ENCODE measurements around the gene FZD10. TPM values are rescaled to one million over a fixed set of nuclear protein-coding genes. Genes with fewer than 3 reads are reported as not detected.

Gene FZD10
- total RNA-seq, 3 donors from 2014 or later (not counting 1 experiment from before 2014, with no cell fraction given): not detected

GRCh38 chr12:130122356-130122755 is 39.9 kb upstream of the FZD10 start:
- H3K4me3 ChIP-seq (ENCODE audit: low read length): no peak overlapping the region
- Mint-ChIP-seq H3K4me3 (no peak overlapping the region), H3K27ac (no peak overlapping the region), H3K27me3 (ENCODE audit: low read depth in 2 of 2) (peaks cover 6 to 11% of the 10 kb centered on the region in 2 donors), H3K4me1 (no peaks in the 10 kb centered on the region), H3K9me3 (no peaks in the 10 kb centered on the region), H3K36me3 (no peaks in the 10 kb centered on the region)
- TF ChIP-seq CTCF (IDR thresholded peaks at IDR 0.05): no peak
- WGBS (ENCODE audit: insufficient coverage): 50% methylated on average over 4 of the region's 4 CpGs
- DNase-seq (no peak), ATAC-seq (no peak)
- H3K27me3 ChIP-seq (ENCODE audit: control insufficient read depth, insufficient read depth, low read length): no peaks in the 10 kb centered on the region
- no peaks in the 10 kb centered on the region for H3K4me1 ChIP-seq (ENCODE audit: control insufficient read depth, insufficient read depth, low read length)
- intact Hi-C loops (cut with micrococcal nuclease): no loop called here
- no peak overlapping the region for H3K27ac ChIP-seq (ENCODE audit: low read length)
- no peaks in the 10 kb centered on the region for H3K9me3 ChIP-seq (ENCODE audit: control insufficient read depth, insufficient read depth, low read length)
- no peaks in the 10 kb centered on the region for H3K36me3 ChIP-seq (ENCODE audit: control insufficient read depth, insufficient read depth, low read length)

- H3K36me3 Mint-ChIP-seq: no peaks in the 10 kb centered on the region
- Histone ChIP-seq H3K27ac (ENCODE audit: low read length) (no peak overlapping the region), H3K36me3 (ENCODE audit: control insufficient read depth, insufficient read depth, low read length) (no peaks in the 10 kb centered on the region), H3K27me3 (ENCODE audit: control insufficient read depth, insufficient read depth, low read length) (no peaks in the 10 kb centered on the region), H3K4me3 (ENCODE audit: low read length) (no peak overlapping the region), H3K9me3 (ENCODE audit: control insufficient read depth, insufficient read depth, low read length) (peaks cover under 1% of the 10 kb centered on the region), H3K4me1 (ENCODE audit: control insufficient read depth, insufficient read depth, low read length) (no peaks in the 10 kb centered on the region)
- no peak for DNase-seq
- H3K4me3 Mint-ChIP-seq: no peak overlapping the region
- H3K4me1 Mint-ChIP-seq: no peaks in the 10 kb centered on the region
- H3K9me3 Mint-ChIP-seq: no peaks in the 10 kb centered on the region
- H3K27ac Mint-ChIP-seq: no peak overlapping the region
- no peak for ATAC-seq
- intact Hi-C loops (cut with micrococcal nuclease): no loop called here
- peaks cover 6 to 11% of the 10 kb centered on the region in 2 donors for H3K27me3 Mint-ChIP-seq (ENCODE audit: low read depth in 2 of 2)
- WGBS (ENCODE audit: insufficient coverage): 88% methylated on average over 4 of the region's 4 CpGs
- TF ChIP-seq CTCF (IDR thresholded peaks at IDR 0.05): no peak
Observed at GRCh38 chr12:130124106-130124505, 38.2 kb upstream of the FZD10 start.

- Mint-ChIP-seq H3K27me3 (ENCODE audit: low read depth in 2 of 2) (peaks cover 6 to 11% of the 10 kb centered on the region in 2 donors), H3K4me1 (no peaks in the 10 kb centered on the region), H3K27ac (no peak overlapping the region), H3K9me3 (no peaks in the 10 kb centered on the region), H3K36me3 (no peaks in the 10 kb centered on the region), H3K4me3 (no peak overlapping the region)
- WGBS (ENCODE audit: insufficient coverage): 89% methylated on average over 15 of the region's 15 CpGs
- ATAC-seq: no peak
- Histone ChIP-seq H3K27me3 (ENCODE audit: control insufficient read depth, insufficient read depth, low read length) (no peaks in the 10 kb centered on the region), H3K4me1 (ENCODE audit: control insufficient read depth, insufficient read depth, low read length) (no peaks in the 10 kb centered on the region), H3K9me3 (ENCODE audit: control insufficient read depth, insufficient read depth, low read length) (peaks cover 3% of the 10 kb centered on the region), H3K4me3 (ENCODE audit: low read length) (no peak overlapping the region), H3K36me3 (ENCODE audit: control insufficient read depth, insufficient read depth, low read length) (no peaks in the 10 kb centered on the region), H3K27ac (ENCODE audit: low read length) (no peak overlapping the region)
- DNase-seq: no peak
- no peak for TF ChIP-seq CTCF (IDR thresholded peaks at IDR 0.05)
- intact Hi-C loops (cut with micrococcal nuclease): no loop called here
Observed at GRCh38 chr12:130124605-130125244, 37.5 kb upstream of the FZD10 start.

- WGBS (ENCODE audit: insufficient coverage): 62% methylated on average over 13 of the region's 13 CpGs
- TF ChIP-seq CTCF (IDR thresholded peaks at IDR 0.05): no peak
- ATAC-seq (no peak), DNase-seq (no peak)
- H3K36me3 Mint-ChIP-seq: no peaks in the 10 kb centered on the region
- intact Hi-C loops (cut with micrococcal nuclease): no loop called here
- H3K27me3 Mint-ChIP-seq (ENCODE audit: low read depth in 2 of 2): peaks cover 0 to 5% of the 10 kb centered on the region in 2 donors
- H3K4me1 Mint-ChIP-seq: no peaks in the 10 kb centered on the region
- Histone ChIP-seq H3K4me1 (ENCODE audit: control insufficient read depth, insufficient read depth, low read length) (no peaks in the 10 kb centered on the region), H3K27me3 (ENCODE audit: control insufficient read depth, insufficient read depth, low read length) (no peaks in the 10 kb centered on the region), H3K9me3 (ENCODE audit: control insufficient read depth, insufficient read depth, low read length) (peaks cover 3% of the 10 kb centered on the region), H3K27ac (ENCODE audit: low read length) (no peak overlapping the region), H3K4me3 (ENCODE audit: low read length) (no peak overlapping the region), H3K36me3 (ENCODE audit: control insufficient read depth, insufficient read depth, low read length) (no peaks in the 10 kb centered on the region)
- H3K4me3 Mint-ChIP-seq: no peak overlapping the region
- no peaks in the 10 kb centered on the region for H3K9me3 Mint-ChIP-seq
- no peak overlapping the region for H3K27ac Mint-ChIP-seq
Observed at GRCh38 chr12:130126023-130126432, 36.2 kb upstream of the FZD10 start.
